Cerebellar nuclear complex (tissue), 1 donor: Measurements from ENCODE around the gene PITRM1.
"Not testable (repeated sequence)": the region's sequence is repeated elsewhere in the genome, so short reads cannot be mapped to it uniquely, and the experiment has no call there.

ENCODE experiments used
- DNase-seq, 2 experiments: peaks; one replicate each; lab custom pipeline; 2025; lab: John Stamatoyannopoulos, UW

PITRM1 gene

GRCh38 chr10:3198900-3199299 lies 26.3 kb upstream of the PITRM1 start:
- DNase-seq: no peak

- peak in 1 of 2 experiments; percentile 6 for DNase-seq
Observed at GRCh38 chr10:3197348-3198003, 24.9 kb upstream of the PITRM1 start.

GRCh38 chr10:3196958-3197347 lies 24.4 kb upstream of the PITRM1 start:
- DNase-seq: no peak

- DNase-seq: no peak
Observed at GRCh38 chr10:3196482-3196881, 23.9 kb upstream of the PITRM1 start.

GRCh38 chr10:3195726-3196125 lies 23.1 kb upstream of the PITRM1 start:
- no peak for DNase-seq

GRCh38 chr10:3195286-3195685 lies 22.7 kb upstream of the PITRM1 start:
- no peak for DNase-seq

GRCh38 chr10:3194871-3195270 lies 22.3 kb upstream of the PITRM1 start:
- no peak for DNase-seq

GRCh38 chr10:3193751-3194150 lies 21.2 kb upstream of the PITRM1 start:
- DNase-seq: no peak

GRCh38 chr10:3192856-3193635 lies 20.5 kb upstream of the PITRM1 start:
- DNase-seq: no peak

- no peak for DNase-seq
Observed at GRCh38 chr10:3190817-3191216, 18.2 kb upstream of the PITRM1 start.

- DNase-seq: not testable (repeated sequence)
Observed at GRCh38 chr10:3187229-3187628, 14.6 kb upstream of the PITRM1 start.

GRCh38 chr10:3186368-3186767 lies 13.8 kb upstream of the PITRM1 start:
- no peak for DNase-seq

- no peak for DNase-seq
Observed at GRCh38 chr10:3185386-3185785, 12.8 kb upstream of the PITRM1 start.

- no peak for DNase-seq
Observed at GRCh38 chr10:3180355-3181025, 7.9 kb upstream of the PITRM1 start.

GRCh38 chr10:3179174-3179573 lies 6.6 kb upstream of the PITRM1 start:
- DNase-seq: no peak

GRCh38 chr10:3178042-3178441 lies 5.5 kb upstream of the PITRM1 start:
- DNase-seq: no peak

- no peak for DNase-seq
Observed at GRCh38 chr10:3173171-3173878, 743 bp upstream of the PITRM1 start.

GRCh38 chr10:3172081-3172445 lies 519 bp downstream of the PITRM1 start:
- DNase-seq: no peak

GRCh38 chr10:3171488-3171887 lies 1.1 kb downstream of the PITRM1 start:
- not testable (repeated sequence) for DNase-seq

- no peak for DNase-seq
Observed at GRCh38 chr10:3169673-3170072, 2.9 kb downstream of the PITRM1 start.

- no peak for DNase-seq
Observed at GRCh38 chr10:3169271-3169670, 3.3 kb downstream of the PITRM1 start.

- DNase-seq: no peak
Observed at GRCh38 chr10:3167611-3168330, 4.8 kb downstream of the PITRM1 start.
